HG03432 (cell line): ENCODE results near the gene CHAMP1.
"Not testable (repeated sequence)": the region's sequence is repeated elsewhere in the genome, so short reads cannot be mapped to it uniquely, and the experiment has no call there.

Source experiments
- ATAC-seq: cut with Tn5 transposase; IDR thresholded peaks from one replicate; pipeline ENCODE4 v1.9.1; 2021; ENCODE audit warnings: mild to moderate bottlenecking, moderate library complexity; ENCODE audit not compliant: unreplicated experiment

Gene CHAMP1

DNA sequence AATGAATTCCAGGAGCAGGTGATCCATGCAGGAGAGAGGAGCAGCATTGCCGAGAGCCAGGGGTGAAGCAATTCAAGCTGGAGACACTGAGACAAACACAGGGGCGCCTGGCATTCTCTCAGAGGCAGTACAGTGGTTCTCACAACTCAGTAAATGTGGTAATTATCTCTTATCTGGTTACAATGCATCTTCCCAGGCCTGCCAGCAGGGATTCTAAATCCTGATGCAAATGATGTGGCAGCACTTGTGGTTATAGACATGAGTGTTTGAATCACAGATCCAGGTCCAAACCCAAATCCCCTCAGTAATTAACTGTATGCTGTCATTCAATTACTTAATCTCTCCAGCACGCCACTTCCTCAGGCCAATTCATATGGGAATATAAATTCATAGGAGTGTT is 19.6 kb downstream of the CHAMP1 start:
- not testable (repeated sequence) for ATAC-seq

DNA sequence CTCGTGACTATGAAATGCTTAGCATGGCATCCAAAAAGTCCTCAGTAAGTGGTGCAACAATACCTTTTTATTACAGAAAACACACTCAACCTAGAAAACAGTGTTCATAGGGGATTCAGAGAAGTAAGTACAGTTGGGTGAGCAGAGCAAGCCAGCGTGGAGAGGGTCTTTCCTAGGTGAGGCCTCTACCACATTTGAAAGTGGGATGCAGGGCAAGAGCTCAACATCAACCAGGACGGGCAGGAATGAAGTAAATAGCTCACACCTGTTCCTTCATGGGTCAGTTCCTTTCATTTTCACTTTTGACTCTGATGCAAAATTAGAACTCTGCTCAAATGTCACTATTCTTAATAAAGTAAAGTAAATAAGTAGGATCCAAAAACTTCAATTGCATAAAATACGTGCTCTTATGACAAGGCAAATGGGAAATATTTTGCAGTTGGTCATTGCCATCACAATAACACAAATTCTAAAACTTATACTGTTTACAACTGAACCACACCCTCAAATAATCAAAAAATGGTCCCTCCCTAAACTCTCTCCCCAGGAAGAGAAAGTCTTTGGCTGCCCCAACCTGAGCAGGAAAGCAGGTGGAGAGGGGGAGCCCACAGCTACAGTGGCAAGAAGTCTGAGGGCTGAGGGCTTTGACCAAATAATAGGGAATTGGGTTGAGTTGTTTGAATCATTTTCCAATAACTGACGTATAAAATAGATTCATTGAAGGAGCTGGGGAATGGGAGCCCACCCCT is 20.2 kb downstream of the CHAMP1 start:
- no peak for ATAC-seq

DNA sequence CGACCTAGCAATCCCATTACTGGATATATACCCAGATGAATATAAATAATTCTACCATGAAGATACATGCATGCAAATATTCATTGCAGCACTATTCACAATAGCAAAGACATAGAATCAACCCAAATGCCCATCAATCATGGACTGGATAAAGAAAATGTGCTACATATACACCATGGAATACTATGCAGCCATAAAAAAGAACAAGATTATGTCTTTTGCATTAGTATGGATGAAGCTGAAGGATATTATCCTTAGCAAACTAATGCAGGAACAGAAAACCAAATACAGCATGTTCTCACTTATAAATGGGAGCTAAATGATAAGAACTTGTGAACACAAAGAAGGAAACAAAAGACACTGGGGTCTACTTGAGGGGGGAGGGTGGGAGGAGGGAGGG is 22.2 kb downstream of the CHAMP1 start:
- ATAC-seq: not testable (repeated sequence)

DNA sequence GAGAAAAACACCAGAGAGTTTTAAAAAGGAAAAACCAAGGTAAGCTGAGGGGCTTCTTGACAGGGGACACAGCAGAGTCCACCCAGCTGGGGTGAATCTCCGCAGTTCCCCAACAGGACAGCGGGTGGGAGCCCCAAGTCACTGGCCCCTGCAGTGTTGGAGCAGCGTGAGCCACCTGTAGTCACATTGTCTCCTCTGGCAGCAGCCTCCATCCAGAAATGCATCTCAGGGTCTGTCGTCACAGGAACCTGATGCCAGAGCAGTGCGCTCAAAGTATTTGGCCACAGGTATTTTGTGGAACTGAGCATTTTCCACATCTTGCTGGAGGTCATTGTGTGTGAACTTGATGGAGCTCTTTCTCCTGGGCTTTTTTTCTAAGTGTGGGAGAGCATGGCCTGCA is 24.7 kb downstream of the CHAMP1 start:
- no peak for ATAC-seq

DNA sequence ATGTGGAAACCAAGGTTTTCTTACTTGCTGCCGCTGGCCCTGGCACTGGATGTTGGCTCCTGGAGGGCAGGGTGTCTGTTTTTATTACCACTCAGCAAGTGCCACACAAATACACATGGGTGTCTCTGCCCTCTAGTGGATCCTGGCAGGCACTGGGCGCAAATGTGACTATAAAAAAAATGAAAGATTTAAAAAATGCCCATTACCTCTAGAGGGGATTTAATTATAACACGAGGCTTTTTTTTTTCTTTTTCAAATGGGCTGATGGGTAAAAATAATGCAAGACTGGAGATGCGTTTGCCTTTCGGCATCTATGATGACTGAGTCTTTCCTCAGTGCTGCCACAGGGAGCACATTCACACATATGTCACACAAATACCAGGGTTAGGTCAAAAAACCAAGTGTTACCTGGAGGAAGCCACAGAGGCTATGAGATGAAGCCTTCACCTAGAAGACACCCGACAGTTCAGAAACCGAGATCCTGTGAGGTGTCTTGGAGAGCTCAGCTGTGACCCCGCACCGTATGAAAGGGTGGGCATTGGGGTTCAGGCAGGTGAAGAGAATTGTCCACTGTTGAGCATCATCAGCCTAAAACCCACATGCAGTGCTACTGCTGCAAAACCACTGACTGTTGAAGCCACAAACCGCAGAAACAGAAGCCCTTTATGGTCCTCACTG is 25.7 kb downstream of the CHAMP1 start:
- no peak for ATAC-seq

DNA sequence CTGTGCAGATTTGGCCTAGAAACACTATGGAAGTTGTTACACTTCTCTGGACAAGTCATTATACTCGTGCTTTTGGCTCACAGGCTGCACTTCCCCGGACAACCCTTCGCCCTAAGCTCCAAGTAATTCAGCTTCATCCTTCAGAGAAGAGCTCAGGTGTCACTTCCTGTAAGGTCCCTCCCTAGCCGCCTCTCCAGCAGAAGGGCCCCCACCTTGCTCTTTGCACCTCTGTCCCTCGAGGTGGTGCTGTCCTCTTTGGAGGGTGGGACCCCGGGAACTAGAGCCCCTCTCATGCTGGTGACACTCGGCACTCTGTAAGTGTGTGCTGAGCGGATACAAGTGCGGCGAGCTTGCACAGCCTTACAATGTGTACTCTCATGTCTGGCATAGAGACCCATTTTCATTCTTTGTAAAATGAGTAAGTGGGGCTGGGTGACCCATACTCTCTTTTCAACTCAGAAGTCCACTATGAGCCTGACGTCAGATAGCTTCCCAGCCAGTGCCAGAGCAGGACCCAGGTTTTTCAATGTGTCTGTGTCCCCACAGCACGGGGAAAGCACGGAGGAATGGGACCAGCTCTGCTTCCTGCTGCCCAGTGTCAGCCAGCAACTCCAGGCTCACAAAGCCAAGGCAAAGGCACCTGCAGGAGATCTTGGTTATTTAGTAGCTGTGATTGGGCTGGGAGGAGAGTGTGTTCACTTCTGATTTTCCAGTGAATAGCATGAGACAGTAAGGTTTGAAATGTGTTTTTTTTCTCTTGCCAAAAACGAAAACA is 26.9 kb downstream of the CHAMP1 start:
- no peak for ATAC-seq

DNA sequence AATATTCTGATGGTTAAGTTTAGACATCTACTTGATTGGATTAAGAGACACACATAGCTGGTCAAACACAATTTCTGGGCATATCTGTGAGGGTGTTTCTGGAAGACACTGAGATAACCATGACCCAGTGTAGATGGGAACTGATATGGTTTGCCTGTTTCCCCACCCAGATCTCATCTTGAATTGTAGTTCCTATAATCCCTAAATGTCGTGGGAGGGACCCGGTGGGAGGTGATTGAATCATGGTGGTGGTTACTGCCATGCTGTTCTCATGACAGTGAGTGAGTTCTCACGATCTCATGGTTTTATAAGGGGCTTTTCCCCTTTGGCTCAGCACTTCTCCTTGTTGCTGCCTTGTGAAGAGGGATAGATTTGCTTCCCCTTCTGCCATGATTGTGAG is 33.0 kb downstream of the CHAMP1 start:
- not testable (repeated sequence) for ATAC-seq

DNA sequence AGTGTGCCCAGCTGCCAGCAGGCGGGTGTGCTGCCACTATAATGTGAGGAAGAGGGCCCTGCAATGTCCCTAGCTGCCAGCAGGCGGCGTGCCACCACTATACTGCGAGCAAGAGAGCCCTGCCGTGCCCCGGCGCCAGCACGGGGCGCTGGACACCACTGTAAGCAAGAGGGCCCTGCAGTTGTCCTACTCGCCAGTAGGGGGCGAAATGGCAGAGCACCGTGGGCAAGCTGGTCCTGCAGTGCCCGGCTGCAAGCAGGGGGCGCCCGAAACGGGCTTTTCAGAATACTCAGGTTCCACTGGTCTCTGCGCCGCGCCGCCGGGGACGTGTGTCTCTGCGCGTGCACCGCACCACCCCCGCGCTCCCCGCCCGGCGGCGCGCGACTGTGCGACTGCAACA is 38.5 kb downstream of the CHAMP1 start:
- ATAC-seq: not testable (repeated sequence)

DNA sequence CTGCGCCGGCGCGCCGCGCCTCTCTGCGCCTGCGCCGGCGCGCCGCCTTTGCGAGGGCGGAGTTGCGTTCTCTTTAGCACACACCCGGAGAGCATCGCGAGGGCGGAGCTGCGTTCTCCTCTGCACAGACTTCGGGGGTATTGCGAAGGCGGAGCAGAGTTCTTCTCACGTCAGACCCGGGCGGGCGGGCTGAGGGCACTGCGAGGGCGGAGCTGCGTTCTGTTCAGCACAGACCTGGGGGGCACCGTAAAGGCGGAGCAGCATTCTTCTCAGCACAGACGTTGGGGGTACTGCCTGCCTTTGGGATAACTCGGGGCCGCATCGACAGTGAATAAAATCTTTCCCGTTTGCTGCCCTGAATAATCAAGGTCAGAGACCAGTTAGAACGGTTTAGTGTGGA is 39.1 kb downstream of the CHAMP1 start:
- ATAC-seq: not testable (repeated sequence)
